Neural cell (in vitro differentiated cells): Measurements from ENCODE around the gene PLA2G15. TPM values are rescaled to one million over a fixed set of nuclear protein-coding genes. Genes with fewer than 3 reads are reported as not detected.

Experiments
- H2AFZ ChIP-seq: fragments of 200-600, 300-800 bp; sonication (generic), shearing (Covaris generic); 2 replicates; pipeline ENCODE4 v1.6.0; 2014; ENCODE audit warnings: low read depth, mild to moderate bottlenecking, antibody characterized with exemption, low read length, moderate library complexity
- H3F3A ChIP-seq: fragments of 200-600 bp; shearing (Covaris generic); 2 replicates; pipeline ENCODE4 v1.6.1; 2016; ENCODE audit warnings: mild to moderate bottlenecking, moderate library complexity, mixed read lengths, antibody characterized with exemption, low read length; ENCODE audit not compliant: insufficient read depth, poor library complexity, severe bottlenecking
- H3K27ac ChIP-seq: fragments of 200-600, 300-800 bp; sonication (generic), shearing (Covaris generic); 2 replicates; pipeline ENCODE4 v1.5.1; 2014; ENCODE audit warnings: mild to moderate bottlenecking, low read length, moderate library complexity
- H3K27me3 ChIP-seq: fragments of 300-800, 200-600 bp; sonication (generic), shearing (Covaris generic); 2 replicates; pipeline ENCODE4 v1.6.0; 2014; ENCODE audit warnings: mild to moderate bottlenecking, low read depth, low read length, moderate library complexity; ENCODE audit not compliant: insufficient read depth
- H3K36me3 ChIP-seq: fragments of 300-800, 200-600 bp; sonication (generic), shearing (Covaris generic); 2 replicates; pipeline ENCODE4 v1.5.1; 2014; ENCODE audit warnings: mild to moderate bottlenecking, antibody characterized with exemption, low read length, moderate library complexity; ENCODE audit not compliant: insufficient read depth
- H3K4me2 ChIP-seq: fragments of 300-800, 200-600 bp; sonication (generic), shearing (Covaris generic); 2 replicates; pipeline ENCODE4 v1.6.0; 2014; ENCODE audit warnings: mild to moderate bottlenecking, low read length
- H3K4me3 ChIP-seq: fragments of 300-800, 200-600 bp; sonication (generic), shearing (Covaris generic); 2 replicates; pipeline ENCODE4 v1.5.1; 2014; ENCODE audit warnings: mild to moderate bottlenecking, low read length, moderate library complexity
- H3K79me2 ChIP-seq: fragments of 200-600 bp; shearing (Covaris generic); replicated peaks from 2 replicates; pipeline ENCODE4 v1.6.0; 2014; ENCODE audit warnings: mild to moderate bottlenecking, low read length, moderate library complexity; ENCODE audit not compliant: insufficient read depth
- H3K9ac ChIP-seq: fragments of 300-800, 200-600 bp; sonication (generic), shearing (Covaris generic); 2 replicates; pipeline ENCODE4 v1.6.1; 2016; ENCODE audit warnings: mild to moderate bottlenecking, low read length, mixed read lengths
- H3K9me2 ChIP-seq: fragments of 200-600 bp; shearing (Covaris generic); 2 replicates; pipeline ENCODE4 v1.6.1; 2016; ENCODE audit warnings: mild to moderate bottlenecking, low read length, mixed read lengths; ENCODE audit not compliant: insufficient read depth
- H3K9me3 ChIP-seq: fragments of 200-600, 300-800 bp; sonication (generic), shearing (Covaris generic); 2 replicates; pipeline ENCODE4 v1.6.1; 2016; ENCODE audit warnings: mild to moderate bottlenecking, mixed run types, low read length, moderate library complexity, mixed read lengths
- H4K20me1 ChIP-seq: fragments of 200-600 bp; shearing (Covaris generic); 2 replicates; pipeline ENCODE4 v1.6.1; 2016; ENCODE audit warnings: mild to moderate bottlenecking, mixed run types; ENCODE audit not compliant: insufficient read depth
- CTCF ChIP-seq: fragments of 450-650 bp; IDR thresholded peaks from 2 replicates; pipeline ENCODE4 v1.5.1; 2014; ENCODE audit warnings: antibody characterized with exemption, mild to moderate bottlenecking, moderate library complexity; ENCODE audit not compliant: poor library complexity, severe bottlenecking
- EP300 ChIP-seq: fragments of 450-650 bp; conservative IDR thresholded peaks from 2 replicates; pipeline ENCODE4 v1.6.1; 2014; ENCODE audit warnings: antibody characterized with exemption, mild to moderate bottlenecking, moderate library complexity; ENCODE audit not compliant: poor library complexity, severe bottlenecking
- EZH2 ChIP-seq: fragments of 200-600, 300-800 bp; shearing (Covaris generic), sonication (generic); IDR thresholded peaks from 2 replicates; pipeline ENCODE4 v1.6.1; 2014; ENCODE audit warnings: antibody characterized with exemption, low read length, borderline replicate concordance, mild to moderate bottlenecking; ENCODE audit not compliant: insufficient read depth, poor library complexity, severe bottlenecking
- MXI1 ChIP-seq: fragments of 450-650 bp; conservative IDR thresholded peaks from 2 replicates; pipeline ENCODE4 v1.6.1; 2014; ENCODE audit warnings: antibody characterized with exemption, mild to moderate bottlenecking; ENCODE audit not compliant: poor library complexity, severe bottlenecking
- POLR2AphosphoS5 ChIP-seq: IDR thresholded peaks from 2 replicates; pipeline ENCODE4 v1.6.1; 2012
- RAD21 ChIP-seq: fragments of 450-650 bp; conservative IDR thresholded peaks from 2 replicates; pipeline ENCODE4 v1.6.1; 2014; ENCODE audit warnings: antibody characterized with exemption, mild to moderate bottlenecking, moderate library complexity
- REST ChIP-seq: IDR thresholded peaks from 2 replicates; pipeline ENCODE4 v1.6.1; 2012; ENCODE audit warnings: borderline replicate concordance
- SMC3 ChIP-seq: fragments of 450-650 bp; conservative IDR thresholded peaks from 2 replicates; pipeline ENCODE4 v1.6.1; 2014; ENCODE audit warnings: antibody characterized with exemption, mild to moderate bottlenecking, moderate library complexity; ENCODE audit not compliant: poor library complexity
- TAF1 ChIP-seq: IDR thresholded peaks from 2 replicates; pipeline ENCODE4 v1.6.1; 2012; ENCODE audit warnings: low read depth
- polyA plus RNA-seq: library from polyadenylated mRNA; depleted of rRNA; stranded (reverse); fragments of >200 nt; gene quantifications from 2 replicates; pipeline ENCODE4 v1.2.3, GENCODE V29; 2014

Gene PLA2G15
- polyA plus RNA-seq, 1 donor from 2014 or later = 19.6 TPM

- no peak overlapping the region for H2AFZ ChIP-seq
- no peak overlapping the region for H3K9ac ChIP-seq
- TF ChIP-seq POLR2AphosphoS5 (no peak), EP300 (no peak), TAF1 (no peak), MXI1 (no peak), CTCF (no peak), EZH2 (no peak), REST (no peak), RAD21 (no peak), SMC3 (no peak)
- H3K4me3 ChIP-seq = no peak overlapping the region
- no peaks in the 10 kb centered on the region for H3K79me2 ChIP-seq
- no peaks in the 10 kb centered on the region for H3K9me2 ChIP-seq
- no peaks in the 10 kb centered on the region for H3K9me3 ChIP-seq
- no peak overlapping the region for H3K4me2 ChIP-seq
- H3K36me3 ChIP-seq = no peaks in the 10 kb centered on the region
- no peak overlapping the region for H3K27ac ChIP-seq
- H4K20me1 ChIP-seq = no peaks in the 10 kb centered on the region
- H3F3A ChIP-seq = no peaks in the 10 kb centered on the region
- H3K27me3 ChIP-seq = no peaks in the 10 kb centered on the region
Observed at GRCh38 chr16:68274441-68274840, 29.3 kb downstream of the PLA2G15 start.

GRCh38 chr16:68275611-68276191, 30.5 kb downstream of the PLA2G15 start:
- no peaks in the 10 kb centered on the region for H3K9me3 ChIP-seq
- no peaks in the 10 kb centered on the region for H3K36me3 ChIP-seq
- H3K9me2 ChIP-seq = no peaks in the 10 kb centered on the region
- no peak overlapping the region for H3K4me2 ChIP-seq
- H3K27ac ChIP-seq = no peak overlapping the region
- H2AFZ ChIP-seq = no peak overlapping the region
- H3F3A ChIP-seq = no peaks in the 10 kb centered on the region
- no peak overlapping the region for H3K4me3 ChIP-seq
- no peaks in the 10 kb centered on the region for H4K20me1 ChIP-seq
- no peak overlapping the region for H3K9ac ChIP-seq
- H3K79me2 ChIP-seq = no peaks in the 10 kb centered on the region
- no peaks in the 10 kb centered on the region for H3K27me3 ChIP-seq
- TF ChIP-seq RAD21 = no peak
- TF ChIP-seq REST = no peak
- TF ChIP-seq TAF1 = no peak
- TF ChIP-seq POLR2AphosphoS5 = no peak
- TF ChIP-seq CTCF = no peak
- no peak for TF ChIP-seq EZH2
